GM18951 (cell line): ENCODE measurements around the gene NEK11.

Experiments used
- POLR2A ChIP-seq: IDR thresholded peaks from 4 replicates; pipeline ENCODE4 v1.6.1; 2011; ENCODE audit warnings: mild to moderate bottlenecking; ENCODE audit not compliant: insufficient read length, insufficient read depth; ENCODE audit errors: extremely low read depth
- in situ Hi-C: fragments of 300-500 bp; cut with MboI; formaldehyde crosslinking; loops from one replicate; pipeline ENCODE4 v1.12.0; 2022; ENCODE audit warnings: low sequenced_read_pairs, mixed read lengths, inconsistent platforms; ENCODE audit not compliant: unreplicated experiment

Gene NEK11

GRCh38 chr3:131277836-131278497, 251.3 kb downstream of the NEK11 start:
- in situ Hi-C loops: no loop called here
- TF ChIP-seq POLR2A: no peak

- in situ Hi-C loops: no loop called here
- TF ChIP-seq POLR2A: no peak
These were observed 252.9 kb downstream of the NEK11 start for GRCh38 chr3:131279577-131279976.

- no peak for TF ChIP-seq POLR2A
- in situ Hi-C loops: no loop called here
These were observed 255.7 kb downstream of the NEK11 start for GRCh38 chr3:131282379-131282778.

- in situ Hi-C loops: no loop called here
- TF ChIP-seq POLR2A: no peak
These were observed 256.3 kb downstream of the NEK11 start for GRCh38 chr3:131282967-131283366.

GRCh38 chr3:131283862-131284261, 257.2 kb downstream of the NEK11 start:
- TF ChIP-seq POLR2A: no peak
- in situ Hi-C loops: no loop called here

- in situ Hi-C loops: no loop called here
- no peak for TF ChIP-seq POLR2A
These were observed 257.6 kb downstream of the NEK11 start for GRCh38 chr3:131284302-131284701.

- no peak for TF ChIP-seq POLR2A
- in situ Hi-C loops: no loop called here
These were observed 258.8 kb downstream of the NEK11 start for GRCh38 chr3:131285456-131285855.

- no peak for TF ChIP-seq POLR2A
- in situ Hi-C loops: no loop called here
These were observed 273.2 kb downstream of the NEK11 start for GRCh38 chr3:131299836-131300235.

GRCh38 chr3:131303848-131304247, 277.2 kb downstream of the NEK11 start:
- no peak for TF ChIP-seq POLR2A
- in situ Hi-C loops: no loop called here

GRCh38 chr3:131304890-131305289, 278.2 kb downstream of the NEK11 start:
- in situ Hi-C loops: no loop called here

GRCh38 chr3:131306242-131306641, 279.6 kb downstream of the NEK11 start:
- TF ChIP-seq POLR2A: no peak
- in situ Hi-C loops: no loop called here

More at GRCh38 chr3:131304890-131305289, 278.2 kb downstream of the NEK11 start:
- TF ChIP-seq POLR2A: no peak

- TF ChIP-seq POLR2A: no peak
- in situ Hi-C loops: no loop called here
These were observed 287.6 kb downstream of the NEK11 start for GRCh38 chr3:131314318-131314717.

- no peak for TF ChIP-seq POLR2A
These were observed 288.5 kb downstream of the NEK11 start for GRCh38 chr3:131315162-131315561.

GRCh38 chr3:131317667-131318066, 291.0 kb downstream of the NEK11 start:
- in situ Hi-C loops: no loop called here
- no peak for TF ChIP-seq POLR2A

More at GRCh38 chr3:131315162-131315561, 288.5 kb downstream of the NEK11 start:
- in situ Hi-C loops: no loop called here
